Measurements from ENCODE around the gene ITGA1.

ITGA1 gene

GRCh38 chr5:52854949-52855348 is 67.2 kb downstream of the ITGA1 start:
- no peak overlapping the region for H3K4me2 ChIP-seq (ENCODE audit: low read depth, low read length)

GRCh38 chr5:52856564-52856963 is 68.8 kb downstream of the ITGA1 start:
- H3K4me2 ChIP-seq (ENCODE audit: low read depth, low read length): no peak overlapping the region
- TF ChIP-seq EZH2 (optimal IDR thresholded peaks at IDR 0.05; ENCODE audit: low read depth, low read length): no peak
- no peaks in the 10 kb centered on the region for H3K36me3 ChIP-seq (replicated peaks; ENCODE audit: insufficient read depth, low read length)
- no peaks in the 10 kb centered on the region for H3K79me2 ChIP-seq (ENCODE audit: low read length)
- no peaks in the 10 kb centered on the region for H3K27me3 ChIP-seq (replicated peaks; ENCODE audit: insufficient read depth, low read length)
- no peaks in the 10 kb centered on the region for H3K4me1 ChIP-seq (ENCODE audit: low read length)
- H2AFZ ChIP-seq (ENCODE audit: low read length): no peak overlapping the region
- no peak overlapping the region for H3K9ac ChIP-seq (ENCODE audit: low read length)
- H3F3A ChIP-seq (ENCODE audit: insufficient read depth, low read length): no peaks in the 10 kb centered on the region
- no peaks in the 10 kb centered on the region for H4K20me1 ChIP-seq (ENCODE audit: insufficient read depth, low read length)
- no peak overlapping the region for H3K4me3 ChIP-seq (ENCODE audit: low read length)
- DNase-seq: no peak
- H3K9me2 ChIP-seq (replicated peaks; ENCODE audit: insufficient read depth, low read length): no peaks in the 10 kb centered on the region
- H3K9me3 ChIP-seq (replicated peaks; ENCODE audit: insufficient read depth, low read length): no peaks in the 10 kb centered on the region; the same call in 1 of the 2 replicates
- no peak overlapping the region for H3K27ac ChIP-seq (ENCODE audit: low read length)

More at GRCh38 chr5:52854949-52855348, 67.2 kb downstream of the ITGA1 start:
- Histone ChIP-seq H3K27ac (ENCODE audit: low read length) (no peak overlapping the region), H3K27me3 (replicated peaks; ENCODE audit: insufficient read depth, low read length) (no peaks in the 10 kb centered on the region), H3K36me3 (replicated peaks; ENCODE audit: insufficient read depth, low read length) (no peaks in the 10 kb centered on the region), H3K4me3 (ENCODE audit: low read length) (no peak overlapping the region), H3K4me1 (ENCODE audit: low read length) (no peaks in the 10 kb centered on the region), H3K9me2 (replicated peaks; ENCODE audit: insufficient read depth, low read length) (no peaks in the 10 kb centered on the region), H3F3A (ENCODE audit: insufficient read depth, low read length) (no peaks in the 10 kb centered on the region), H4K20me1 (ENCODE audit: insufficient read depth, low read length) (no peaks in the 10 kb centered on the region), H3K9me3 (replicated peaks; ENCODE audit: insufficient read depth, low read length) (no peaks in the 10 kb centered on the region; the same call in 1 of the 2 replicates), H3K9ac (ENCODE audit: low read length) (no peak overlapping the region), H2AFZ (ENCODE audit: low read length) (no peak overlapping the region), H3K79me2 (ENCODE audit: low read length) (no peaks in the 10 kb centered on the region)
- TF ChIP-seq CTCF (IDR thresholded peaks at IDR 0.05; ENCODE audit: low read length): no peak
- TF ChIP-seq EZH2 (optimal IDR thresholded peaks at IDR 0.05; ENCODE audit: low read depth, low read length): no peak
- DNase-seq: no peak

- H3K4me2 ChIP-seq (ENCODE audit: low read depth, low read length): no peak overlapping the region
- no peak for TF ChIP-seq CTCF (IDR thresholded peaks at IDR 0.05; ENCODE audit: low read length)
- no peak for TF ChIP-seq EZH2phosphoT487 (IDR thresholded peaks at IDR 0.05; ENCODE audit: low read length)
- TF ChIP-seq EZH2 (optimal IDR thresholded peaks at IDR 0.05; ENCODE audit: low read depth, low read length): no peak
- no peaks in the 10 kb centered on the region for H3K9me2 ChIP-seq (replicated peaks; ENCODE audit: insufficient read depth, low read length)
- no peak overlapping the region for H3K27ac ChIP-seq (ENCODE audit: low read length)
- no peaks in the 10 kb centered on the region for H3K4me1 ChIP-seq (ENCODE audit: low read length)
- no peaks in the 10 kb centered on the region for H3K27me3 ChIP-seq (replicated peaks; ENCODE audit: insufficient read depth, low read length)
- H4K20me1 ChIP-seq (ENCODE audit: insufficient read depth, low read length): no peaks in the 10 kb centered on the region
- H3F3A ChIP-seq (ENCODE audit: insufficient read depth, low read length): no peaks in the 10 kb centered on the region
- H3K4me3 ChIP-seq (ENCODE audit: low read length): no peak overlapping the region
- no peaks in the 10 kb centered on the region; the same call in 1 of the 2 replicates for H3K9me3 ChIP-seq (replicated peaks; ENCODE audit: insufficient read depth, low read length)
- H3K9ac ChIP-seq (ENCODE audit: low read length): no peak overlapping the region
- H2AFZ ChIP-seq (ENCODE audit: low read length): no peak overlapping the region
- no peaks in the 10 kb centered on the region for H3K79me2 ChIP-seq (ENCODE audit: low read length)
- no peak for DNase-seq
- no peaks in the 10 kb centered on the region for H3K36me3 ChIP-seq (replicated peaks; ENCODE audit: insufficient read depth, low read length)
Observed at GRCh38 chr5:52859628-52860027, 71.9 kb downstream of the ITGA1 start.

GRCh38 chr5:52861368-52861767 is 73.7 kb downstream of the ITGA1 start:
- no peaks in the 10 kb centered on the region for H3K27me3 ChIP-seq (replicated peaks; ENCODE audit: insufficient read depth, low read length)
- H3K4me3 ChIP-seq (ENCODE audit: low read length): no peak overlapping the region
- no peaks in the 10 kb centered on the region; the same call in 1 of the 2 replicates for H3K9me3 ChIP-seq (replicated peaks; ENCODE audit: insufficient read depth, low read length)
- no peaks in the 10 kb centered on the region for H3K4me1 ChIP-seq (ENCODE audit: low read length)
- no peak for DNase-seq
- no peaks in the 10 kb centered on the region for H3K9me2 ChIP-seq (replicated peaks; ENCODE audit: insufficient read depth, low read length)
- H3K4me2 ChIP-seq (ENCODE audit: low read depth, low read length): no peak overlapping the region
- TF ChIP-seq CTCF (IDR thresholded peaks at IDR 0.05; ENCODE audit: low read length) (no peak), EZH2phosphoT487 (IDR thresholded peaks at IDR 0.05; ENCODE audit: low read length) (no peak), EZH2 (optimal IDR thresholded peaks at IDR 0.05; ENCODE audit: low read depth, low read length) (no peak)
- H3F3A ChIP-seq (ENCODE audit: insufficient read depth, low read length): no peaks in the 10 kb centered on the region
- H3K79me2 ChIP-seq (ENCODE audit: low read length): no peaks in the 10 kb centered on the region
- no peaks in the 10 kb centered on the region for H3K36me3 ChIP-seq (replicated peaks; ENCODE audit: insufficient read depth, low read length)
- H2AFZ ChIP-seq (ENCODE audit: low read length): no peak overlapping the region
- H3K27ac ChIP-seq (ENCODE audit: low read length): no peak overlapping the region
- H4K20me1 ChIP-seq (ENCODE audit: insufficient read depth, low read length): no peaks in the 10 kb centered on the region
- no peak overlapping the region for H3K9ac ChIP-seq (ENCODE audit: low read length)
